NT2/D1 (cell line): ENCODE data around the gene MAGEA9B.

Experiments used
- SUZ12 ChIP-seq: IDR thresholded peaks from 2 replicates; pipeline ENCODE4 v1.6.1; 2011; ENCODE audit not compliant: insufficient read length, insufficient read depth; ENCODE audit errors: extremely low read depth
- YY1 ChIP-seq: IDR thresholded peaks from 2 replicates; pipeline ENCODE4 v1.6.1; 2011; ENCODE audit not compliant: insufficient read length, insufficient read depth
- ZNF274 ChIP-seq: IDR thresholded peaks from 2 replicates; pipeline ENCODE4 v1.6.1; 2011; ENCODE audit warnings: mild to moderate bottlenecking, low read depth, low read length

DNA sequence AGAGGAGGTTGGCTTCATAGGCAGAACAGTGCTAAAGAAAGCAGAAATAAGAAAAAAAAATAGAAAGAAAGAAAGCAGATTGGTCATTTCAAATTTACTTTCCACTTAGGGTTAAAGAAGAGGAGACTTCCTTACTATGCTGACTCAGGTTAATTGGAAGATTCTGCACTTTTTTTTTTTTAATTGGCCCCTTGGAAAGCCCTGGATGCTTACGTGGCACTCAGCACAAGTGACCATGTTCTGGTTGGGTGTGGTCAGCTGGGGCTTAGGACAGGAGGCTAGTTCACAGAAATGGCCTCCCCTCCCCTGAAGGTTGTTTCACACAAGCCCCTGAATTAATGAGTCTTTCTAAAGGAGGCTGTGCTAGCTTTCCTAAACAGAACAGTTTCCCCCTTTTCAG is 14.5 kb downstream of the MAGEA9B start:
- TF ChIP-seq ZNF274 (no peak), YY1 (no peak), SUZ12 (no peak)
